Loucy (cell line): ENCODE measurements around the gene PIN1.

Experiments
- H2AFZ ChIP-seq: fragments of 200-600 bp; sonication (generic); 2 replicates; pipeline ENCODE4 v1.6.0; 2016; ENCODE audit warnings: antibody characterized with exemption, mild to moderate bottlenecking, low read length, moderate library complexity
- H3F3A ChIP-seq: fragments of 200-600 bp; 2 replicates; pipeline ENCODE4 v1.6.0; 2016; ENCODE audit warnings: antibody characterized with exemption, low read depth, mild to moderate bottlenecking
- H3K27me3 ChIP-seq: fragments of 200-600 bp; sonication (generic); 2 replicates; pipeline ENCODE4 v1.6.1; 2014; ENCODE audit warnings: low read length, mild to moderate bottlenecking; ENCODE audit not compliant: insufficient read depth, poor library complexity, severe bottlenecking
- H3K36me3 ChIP-seq: fragments of 200-600 bp; sonication (generic); 2 replicates; pipeline ENCODE4 v1.6.1; 2016; ENCODE audit warnings: low read length; ENCODE audit not compliant: insufficient read depth
- H3K4me1 ChIP-seq: fragments of 200-600 bp; sonication (generic); 2 replicates; pipeline ENCODE4 v1.5.1; 2014; ENCODE audit warnings: low read length, mild to moderate bottlenecking; ENCODE audit not compliant: insufficient read depth, poor library complexity, severe bottlenecking
- H3K4me2 ChIP-seq: fragments of 200-600 bp; sonication (generic); 2 replicates; pipeline ENCODE4 v1.6.0; 2014; ENCODE audit warnings: antibody characterized with exemption, low read length, low read depth, mild to moderate bottlenecking; ENCODE audit not compliant: poor library complexity, severe bottlenecking
- H3K4me3 ChIP-seq: fragments of 200-600 bp; sonication (generic); 2 replicates; pipeline ENCODE4 v1.5.1; 2014; ENCODE audit warnings: low read length, mild to moderate bottlenecking, mixed read lengths; ENCODE audit not compliant: poor library complexity, severe bottlenecking
- H3K79me2 ChIP-seq: fragments of 200-600 bp; sonication (generic); 2 replicates; pipeline ENCODE4 v1.6.1; 2014; ENCODE audit warnings: low read length; ENCODE audit not compliant: insufficient read depth
- H3K9ac ChIP-seq: fragments of 200-600 bp; sonication (generic); 2 replicates; pipeline ENCODE4 v1.6.0; 2014; ENCODE audit warnings: mild to moderate bottlenecking, low read depth, low read length, moderate library complexity; ENCODE audit not compliant: poor library complexity, severe bottlenecking
- H3K9me2 ChIP-seq: fragments of 200-600 bp; sonication (generic); replicated peaks from 2 replicates; pipeline ENCODE4 v1.6.1; 2016; ENCODE audit warnings: low read depth, low read length, mixed read lengths
- H3K9me3 ChIP-seq: fragments of 200-600 bp; sonication (generic); 2 replicates; pipeline ENCODE4 v1.6.1; 2014; ENCODE audit warnings: mild to moderate bottlenecking, antibody characterized with exemption, low read length, low read depth; ENCODE audit not compliant: insufficient read depth
- H4K20me1 ChIP-seq: fragments of 200-600 bp; sonication (generic); 2 replicates; pipeline ENCODE4 v1.6.0; 2014; ENCODE audit warnings: antibody characterized with exemption, low read length, mild to moderate bottlenecking; ENCODE audit not compliant: insufficient read depth, poor library complexity, severe bottlenecking
- CTCF ChIP-seq: fragments of 200-600 bp; sonication (generic); conservative IDR thresholded peaks from 2 replicates; pipeline ENCODE4 v1.5.1; 2014; ENCODE audit warnings: mild to moderate bottlenecking, antibody characterized with exemption, low read length
- EZH2phosphoT487 ChIP-seq: fragments of 200-600 bp; IDR thresholded peaks from 2 replicates; pipeline ENCODE4 v1.6.1; 2018; ENCODE audit warnings: antibody characterized with exemption, mild to moderate bottlenecking, moderate library complexity, borderline replicate concordance

PIN1 gene

GRCh38 chr19:9848060-9848459 lies 12.9 kb downstream of the PIN1 start:
- Histone ChIP-seq H3K79me2 (peaks cover 4% of the 10 kb centered on the region; the same call in 1 of the 2 replicates), H4K20me1 (no peaks in the 10 kb centered on the region), H3K9me2 (no peaks in the 10 kb centered on the region), H3K36me3 (peaks cover 56% of the 10 kb centered on the region; the same call in 1 of the 2 replicates), H2AFZ (no peak overlapping the region), H3K27me3 (no peaks in the 10 kb centered on the region), H3K9me3 (no peaks in the 10 kb centered on the region), H3K4me1 (no peaks in the 10 kb centered on the region), H3K4me2 (no peak overlapping the region), H3K4me3 (no peak overlapping the region), H3F3A (no peaks in the 10 kb centered on the region), H3K9ac (no peak overlapping the region)
- TF ChIP-seq CTCF = peak; percentile 68
- TF ChIP-seq EZH2phosphoT487 = no peak

GRCh38 chr19:9848762-9849161 lies 13.6 kb downstream of the PIN1 start:
- Histone ChIP-seq H2AFZ (no peak overlapping the region), H4K20me1 (no peaks in the 10 kb centered on the region), H3K9ac (no peak overlapping the region), H3K36me3 (peaks cover 50% of the 10 kb centered on the region; the same call in 1 of the 2 replicates), H3K4me3 (no peak overlapping the region), H3K4me2 (no peak overlapping the region), H3F3A (no peaks in the 10 kb centered on the region), H3K4me1 (no peaks in the 10 kb centered on the region), H3K27me3 (no peaks in the 10 kb centered on the region), H3K9me2 (no peaks in the 10 kb centered on the region), H3K9me3 (no peaks in the 10 kb centered on the region), H3K79me2 (peaks cover 4% of the 10 kb centered on the region; the same call in 1 of the 2 replicates)
- no peak for TF ChIP-seq CTCF
- no peak for TF ChIP-seq EZH2phosphoT487

- no peak for TF ChIP-seq EZH2phosphoT487
- TF ChIP-seq CTCF = no peak
- H2AFZ ChIP-seq = no peak overlapping the region
These were observed 14.7 kb downstream of the PIN1 start for GRCh38 chr19:9849791-9850190.

More at GRCh38 chr19:9849791-9850190, 14.7 kb downstream of the PIN1 start:
- Histone ChIP-seq H4K20me1 (no peaks in the 10 kb centered on the region), H3K9me2 (no peaks in the 10 kb centered on the region), H3F3A (no peaks in the 10 kb centered on the region), H3K9me3 (no peaks in the 10 kb centered on the region), H3K4me2 (no peak overlapping the region), H3K4me3 (no peak overlapping the region), H3K27me3 (no peaks in the 10 kb centered on the region), H3K79me2 (peaks cover 4% of the 10 kb centered on the region; the same call in 1 of the 2 replicates), H3K4me1 (no peaks in the 10 kb centered on the region), H3K9ac (no peak overlapping the region), H3K36me3 (peaks cover 41% of the 10 kb centered on the region; the same call in 1 of the 2 replicates)
